HCT116 (cell line): ENCODE results near the gene PLCH2.

Experiments used
- CBX3 ChIP-seq: IDR thresholded peaks from 2 replicates; pipeline ENCODE4 v1.6.1; 2012; ENCODE audit warnings: low read depth
- CTCF ChIP-seq, 3 experiments: fragments of 200-600 bp in 1 of 3; sonication (generic) in 1 of 3; IDR thresholded peaks in 2 of 3; conservative IDR thresholded peaks in 1 of 3; 2 replicates each; pipeline ENCODE4 v1.5.1; 2012 to 2017; ENCODE audit warnings: low read depth in 2 of 3, low read length in 2 of 3, antibody characterized with exemption in 1 of 3, borderline replicate concordance in 1 of 3, control low read depth in 1 of 3, mild to moderate bottlenecking in 1 of 3, mixed read lengths in 1 of 3, mixed run types in 1 of 3, moderate library complexity in 1 of 3; ENCODE audit not compliant: insufficient read depth in 1 of 3
- EGR1 ChIP-seq: IDR thresholded peaks from 2 replicates; pipeline ENCODE4 v1.6.1; 2012; ENCODE audit warnings: low read depth
- FOSL1 ChIP-seq: IDR thresholded peaks from 2 replicates; pipeline ENCODE4 v1.6.1; 2012; ENCODE audit warnings: low read depth
- POLR2A ChIP-seq: IDR thresholded peaks from 2 replicates; pipeline ENCODE4 v1.7.0; 2011; ENCODE audit warnings: borderline replicate concordance; ENCODE audit not compliant: insufficient read depth, insufficient read length; ENCODE audit errors: extremely low read depth
- POLR2AphosphoS5 ChIP-seq: IDR thresholded peaks from 2 replicates; pipeline ENCODE4 v1.6.1; 2011; ENCODE audit warnings: mild to moderate bottlenecking, low read depth, low read length, moderate library complexity

- TF ChIP-seq CTCF (IDR thresholded peaks at IDR 0.05 in 2 of 3, conservative IDR thresholded peaks at IDR 0.05 in 1 of 3; ENCODE audit: borderline replicate concordance in 1 of 3, insufficient read depth in 1 of 3, low read depth in 2 of 3, low read length in 2 of 3): no peak
- TF ChIP-seq POLR2AphosphoS5: no peak
- TF ChIP-seq FOSL1: no peak
- no peak for TF ChIP-seq EGR1
- TF ChIP-seq POLR2A: no peak
- no peak for TF ChIP-seq CBX3
Observed at GRCh38 chr1:2472561-2473177, 3.4 kb upstream of the PLCH2 start.
